Measurements from ENCODE around the gene SPATC1L. TPM values are rescaled to one million over a fixed set of nuclear protein-coding genes. Genes with fewer than 3 reads are reported as not detected.
"Not testable (repeated sequence)": the region's sequence is repeated elsewhere in the genome, so short reads cannot be mapped to it uniquely, and the experiment has no call there.

SPATC1L gene
- total RNA-seq, 1 experiment from 2014 or later, result 4.3 TPM

DNA sequence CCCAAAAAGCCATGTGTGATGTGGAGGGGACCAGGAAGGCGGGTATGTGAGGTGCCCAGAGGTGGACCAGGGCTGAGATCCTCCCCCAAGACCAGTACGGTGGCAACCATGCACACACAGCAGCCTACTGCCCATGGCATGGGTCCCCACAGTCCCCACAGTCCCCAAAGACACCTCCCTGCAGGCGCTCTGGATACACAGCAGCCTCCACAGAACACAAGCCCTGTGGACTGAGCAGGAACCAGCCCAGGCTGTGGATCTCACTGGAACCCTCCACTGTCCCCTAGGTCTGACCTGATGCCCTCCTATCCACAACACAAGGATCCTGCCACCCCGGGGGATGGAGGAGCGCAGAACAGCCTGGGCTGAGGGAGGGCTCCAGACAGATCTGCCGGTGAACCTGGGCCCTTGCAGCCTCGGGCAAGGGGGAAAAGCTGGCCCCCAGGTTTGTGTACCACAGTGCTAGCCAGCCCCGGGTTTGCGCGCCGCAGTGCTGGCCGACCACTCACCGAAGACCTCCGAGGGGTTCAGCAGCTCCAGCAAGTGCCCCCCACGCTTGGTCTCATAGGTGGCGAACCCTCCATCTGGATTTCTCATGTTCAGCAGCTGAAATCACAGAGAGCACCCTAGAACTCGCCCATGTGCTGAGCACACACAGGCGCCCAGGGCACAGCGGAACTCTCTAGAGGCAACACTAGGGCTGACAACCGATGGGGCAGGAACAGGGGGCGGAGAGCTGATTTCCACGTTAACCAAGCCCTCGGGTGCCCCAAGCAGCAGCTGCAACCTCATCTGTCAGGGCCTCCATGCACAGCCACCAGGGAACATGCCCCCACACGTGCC, 22.1 kb upstream of the SPATC1L start:
- no peak for DNase-seq (ENCODE audit: low read depth, low spot score)
- in situ Hi-C loops (cut with HindIII; ENCODE audit: low pct_unique_long_range_greater_than_20kb, low sequenced_read_pairs), result no loop called here

DNA sequence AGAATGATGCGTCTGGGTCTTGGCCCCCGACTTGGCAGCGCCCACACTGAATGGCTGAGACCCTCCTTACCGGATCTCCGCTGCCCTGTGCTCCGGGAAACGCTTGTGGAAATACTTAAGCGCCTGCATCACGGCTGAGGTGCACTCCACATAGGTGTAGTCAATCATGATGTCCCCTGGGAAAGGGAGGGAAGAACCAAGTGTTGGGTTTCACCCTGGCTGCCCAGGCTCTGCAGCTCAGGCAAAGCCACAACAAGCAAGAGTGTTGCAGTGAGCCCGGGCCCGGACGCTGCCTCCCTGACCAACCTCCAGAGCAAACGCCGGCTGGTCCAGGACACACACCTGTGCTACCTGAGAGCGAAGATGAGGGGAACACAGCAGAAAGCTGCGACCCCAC, 21.5 kb upstream of the SPATC1L start:
- no peak for DNase-seq (ENCODE audit: low read depth, low spot score)

DNA sequence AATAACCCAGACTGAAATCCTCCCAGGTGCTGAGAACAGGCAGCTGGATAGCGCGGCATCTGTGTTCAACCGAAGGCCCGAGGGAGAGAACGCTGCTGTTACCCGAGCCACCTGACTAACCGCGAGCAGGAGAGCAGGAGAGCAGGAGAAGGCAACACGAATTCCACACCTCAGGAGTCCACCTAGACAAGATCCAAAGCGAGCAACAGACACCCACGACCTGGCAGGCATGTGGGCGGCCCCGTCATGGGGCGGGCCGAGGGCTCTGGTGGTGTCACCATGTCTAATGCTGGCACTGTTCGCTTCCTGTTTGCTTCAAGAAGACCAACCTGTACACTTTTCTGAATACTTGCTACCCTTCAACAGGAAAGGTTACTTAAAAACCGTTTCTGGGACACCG, 20.9 kb upstream of the SPATC1L start:
- no peak for DNase-seq (ENCODE audit: low read depth, low spot score)
- in situ Hi-C loops (cut with HindIII; ENCODE audit: low pct_unique_long_range_greater_than_20kb, low sequenced_read_pairs), result no loop called here

More for the DNA sequence above, 21.5 kb upstream of the SPATC1L start:
- in situ Hi-C loops (cut with HindIII; ENCODE audit: low pct_unique_long_range_greater_than_20kb, low sequenced_read_pairs), result no loop called here

DNA sequence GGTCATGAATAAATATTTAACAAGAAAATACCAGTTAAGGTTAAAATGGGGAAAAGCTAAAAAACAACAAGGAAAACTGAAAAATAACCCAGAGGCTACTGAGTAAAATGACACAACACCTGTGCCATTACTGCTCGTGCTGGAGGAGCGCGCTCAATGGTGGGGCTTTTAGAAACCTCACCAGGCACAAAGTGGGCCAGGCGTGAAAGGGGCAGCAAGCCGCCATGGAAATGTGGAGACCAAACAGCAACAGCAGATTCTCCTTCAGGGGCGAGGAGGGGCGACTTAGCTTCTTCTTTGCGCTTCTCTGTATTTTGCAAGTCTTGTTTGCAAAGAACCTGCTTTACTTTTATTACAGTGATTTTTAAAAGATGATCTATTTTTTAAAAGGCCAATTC, 18.9 kb upstream of the SPATC1L start:
- in situ Hi-C loops (cut with HindIII; ENCODE audit: low pct_unique_long_range_greater_than_20kb, low sequenced_read_pairs), result no loop called here
- DNase-seq (ENCODE audit: low read depth, low spot score), result no peak

DNA sequence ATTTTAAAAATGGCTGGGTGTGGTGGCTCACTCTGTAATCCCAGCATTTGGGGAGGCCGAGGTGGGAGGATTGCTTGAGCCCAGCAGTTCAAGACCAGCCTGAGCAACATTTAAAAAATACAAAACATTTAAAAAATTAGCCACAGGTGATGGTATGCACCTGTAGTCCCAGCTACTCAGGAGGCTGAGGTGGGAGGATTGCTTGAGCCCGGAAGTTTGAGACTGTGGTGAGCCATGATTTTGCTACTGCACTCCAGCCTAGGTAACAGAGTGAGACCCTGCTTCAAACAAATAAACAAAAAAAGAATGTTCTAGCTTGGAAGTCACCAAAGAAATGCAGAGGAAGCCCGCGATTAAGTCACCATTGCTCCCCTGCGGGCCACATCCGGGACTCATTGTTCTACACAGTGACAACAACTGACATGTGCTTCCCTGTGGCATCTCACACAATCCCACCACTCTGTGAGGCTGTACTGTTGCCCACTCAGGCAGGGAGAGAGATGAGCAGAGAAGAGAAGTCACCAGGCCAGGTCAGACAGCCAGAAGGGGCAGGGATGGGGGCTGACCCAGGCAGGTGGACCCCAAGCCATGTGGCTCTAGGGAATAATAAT, 18.4 kb upstream of the SPATC1L start:
- in situ Hi-C loops (cut with HindIII; ENCODE audit: low pct_unique_long_range_greater_than_20kb, low sequenced_read_pairs), result no loop called here
- DNase-seq (ENCODE audit: low read depth, low spot score), result no peak

DNA sequence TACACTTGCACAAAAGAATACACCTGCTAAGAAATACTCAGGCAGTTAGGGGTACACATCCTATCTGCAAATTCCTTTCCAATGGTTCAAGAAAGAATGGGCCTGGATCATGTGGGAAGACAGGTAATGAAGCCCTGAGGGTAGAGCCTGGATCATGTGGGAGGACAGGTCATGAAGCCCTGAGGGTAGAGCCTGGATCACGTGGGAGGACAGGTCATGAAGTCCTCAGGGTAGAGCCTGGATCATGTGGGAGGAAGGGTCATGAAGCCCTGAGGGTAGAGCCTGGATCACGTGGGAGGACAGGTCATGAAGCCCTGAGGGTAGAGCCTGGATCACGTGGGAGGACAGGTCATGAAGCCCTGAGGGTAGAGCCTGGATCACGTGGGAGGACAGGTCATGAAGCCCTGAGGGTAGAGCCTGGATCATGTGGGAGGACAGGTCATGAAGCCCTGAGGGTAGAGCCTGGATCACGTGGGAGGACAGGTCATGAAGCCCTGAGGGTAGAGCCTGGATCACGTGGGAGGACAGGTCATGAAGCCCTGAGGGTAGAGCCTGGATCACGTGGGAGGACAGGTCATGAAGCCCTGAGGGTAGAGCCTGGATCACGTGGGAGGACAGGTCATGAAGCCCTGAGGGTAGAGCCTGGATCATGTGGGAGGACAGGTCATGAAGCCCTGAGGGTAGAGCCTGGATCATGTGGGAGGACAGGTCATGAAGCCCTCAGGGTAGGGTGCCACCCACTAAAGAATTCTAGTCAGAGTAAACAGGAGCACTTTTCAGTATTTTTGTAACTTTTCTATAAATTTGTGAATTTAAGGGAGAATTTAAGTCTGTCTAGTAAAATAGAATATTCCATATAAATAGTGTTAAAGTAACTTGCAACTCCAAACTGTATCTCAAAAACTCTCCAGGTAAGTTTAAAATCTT, 16.9 kb upstream of the SPATC1L start:
- in situ Hi-C loops (cut with HindIII; ENCODE audit: low pct_unique_long_range_greater_than_20kb, low sequenced_read_pairs); DNase-seq (ENCODE audit: low read depth, low spot score): not testable (repeated sequence)

DNA sequence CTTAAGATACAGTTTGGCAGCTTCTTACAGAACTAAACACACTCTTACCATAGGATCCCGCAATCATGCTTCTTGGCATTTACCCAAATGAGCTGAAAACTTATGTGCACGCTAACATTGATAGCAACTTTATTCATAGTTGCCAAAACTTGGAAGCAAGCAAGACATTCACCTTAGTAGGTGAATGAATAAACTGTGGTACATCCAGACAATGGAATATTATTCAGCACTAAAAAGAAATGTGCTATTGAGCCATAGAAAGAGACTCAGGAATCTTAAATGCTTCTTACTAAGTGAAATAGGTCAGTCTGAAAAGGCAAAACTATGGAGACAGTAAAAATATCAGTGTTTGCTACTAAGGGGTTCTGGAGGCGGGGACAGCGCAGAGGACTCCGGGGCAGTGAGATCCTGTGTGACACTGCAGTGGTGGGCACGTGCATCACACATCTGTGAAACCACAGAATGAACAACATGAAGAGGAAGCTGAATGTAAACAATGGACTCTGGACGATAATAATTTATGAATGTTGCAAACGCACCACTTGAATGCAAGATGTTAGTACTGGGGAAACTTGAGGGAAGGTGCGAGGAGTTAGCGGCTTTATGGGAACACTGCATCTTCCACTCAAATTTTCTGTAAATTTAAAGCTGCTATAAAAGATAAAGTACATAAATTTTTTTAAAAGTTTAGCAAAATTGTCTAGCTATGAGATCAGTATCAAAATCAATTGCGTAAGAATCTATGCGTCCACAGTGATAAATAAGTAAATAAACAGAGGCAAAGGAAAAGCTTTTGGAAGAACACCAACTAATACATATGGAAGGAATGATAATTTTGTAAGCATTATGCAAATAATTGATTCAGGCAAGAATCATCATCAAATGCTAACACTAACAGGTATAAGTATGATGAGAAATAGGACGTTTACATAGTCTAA, 15.4 kb upstream of the SPATC1L start:
- in situ Hi-C loops (cut with HindIII; ENCODE audit: low pct_unique_long_range_greater_than_20kb, low sequenced_read_pairs), result no loop called here
- no peak for DNase-seq (ENCODE audit: low read depth, low spot score)

DNA sequence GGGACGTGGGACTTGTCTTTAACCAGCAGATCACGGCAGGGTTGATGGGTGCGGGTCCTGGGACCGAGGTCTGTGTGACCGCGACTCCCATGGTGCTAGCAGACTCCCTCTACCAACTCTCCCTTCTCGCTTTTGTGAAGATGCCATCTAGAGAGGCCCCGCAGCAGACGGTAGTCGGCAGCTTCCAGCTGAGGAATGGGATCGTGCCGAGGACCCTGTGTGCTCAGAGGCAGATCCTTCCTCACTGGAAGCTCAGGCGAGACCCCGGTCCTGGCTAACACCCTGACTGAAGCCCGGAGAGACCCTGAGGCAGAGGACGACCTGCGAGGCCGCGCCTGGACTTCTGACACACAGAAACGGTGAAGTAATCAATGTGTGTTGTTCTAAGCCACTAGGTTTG, 12.5 kb upstream of the SPATC1L start:
- in situ Hi-C loops (cut with HindIII; ENCODE audit: low pct_unique_long_range_greater_than_20kb, low sequenced_read_pairs), result no loop called here
- DNase-seq (ENCODE audit: low read depth, low spot score), result no peak

DNA sequence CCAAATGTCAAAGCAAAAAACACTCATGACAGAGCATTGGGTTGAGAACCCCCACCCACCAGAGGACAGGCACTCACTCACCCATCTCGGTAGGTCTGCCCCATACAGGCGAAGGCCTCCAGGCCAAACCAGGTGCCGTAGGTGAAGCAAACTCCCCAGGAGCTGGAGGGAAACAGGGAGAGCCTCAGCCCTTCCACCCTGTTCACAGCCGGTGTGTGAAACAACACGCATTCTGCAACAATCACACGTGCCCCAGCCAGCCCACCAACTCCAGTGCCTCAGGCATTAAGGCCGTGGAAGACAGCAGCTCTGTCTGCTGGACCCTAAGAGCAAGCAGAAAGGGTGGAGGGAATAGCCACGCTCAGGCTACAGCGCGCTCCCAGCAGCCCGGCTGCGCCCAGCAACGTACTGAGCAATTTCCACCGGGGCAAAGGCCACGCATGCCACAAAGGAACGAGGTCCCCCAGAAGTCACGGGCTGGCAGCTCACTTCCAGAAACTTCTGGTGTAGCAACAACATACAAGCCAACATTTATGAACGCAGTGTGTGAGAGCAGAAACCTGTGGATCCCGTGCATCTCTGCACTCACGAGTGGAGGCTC, 11.4 kb upstream of the SPATC1L start:
- no peak for DNase-seq (ENCODE audit: low read depth, low spot score)
- in situ Hi-C loops (cut with HindIII; ENCODE audit: low pct_unique_long_range_greater_than_20kb, low sequenced_read_pairs), result no loop called here

DNA sequence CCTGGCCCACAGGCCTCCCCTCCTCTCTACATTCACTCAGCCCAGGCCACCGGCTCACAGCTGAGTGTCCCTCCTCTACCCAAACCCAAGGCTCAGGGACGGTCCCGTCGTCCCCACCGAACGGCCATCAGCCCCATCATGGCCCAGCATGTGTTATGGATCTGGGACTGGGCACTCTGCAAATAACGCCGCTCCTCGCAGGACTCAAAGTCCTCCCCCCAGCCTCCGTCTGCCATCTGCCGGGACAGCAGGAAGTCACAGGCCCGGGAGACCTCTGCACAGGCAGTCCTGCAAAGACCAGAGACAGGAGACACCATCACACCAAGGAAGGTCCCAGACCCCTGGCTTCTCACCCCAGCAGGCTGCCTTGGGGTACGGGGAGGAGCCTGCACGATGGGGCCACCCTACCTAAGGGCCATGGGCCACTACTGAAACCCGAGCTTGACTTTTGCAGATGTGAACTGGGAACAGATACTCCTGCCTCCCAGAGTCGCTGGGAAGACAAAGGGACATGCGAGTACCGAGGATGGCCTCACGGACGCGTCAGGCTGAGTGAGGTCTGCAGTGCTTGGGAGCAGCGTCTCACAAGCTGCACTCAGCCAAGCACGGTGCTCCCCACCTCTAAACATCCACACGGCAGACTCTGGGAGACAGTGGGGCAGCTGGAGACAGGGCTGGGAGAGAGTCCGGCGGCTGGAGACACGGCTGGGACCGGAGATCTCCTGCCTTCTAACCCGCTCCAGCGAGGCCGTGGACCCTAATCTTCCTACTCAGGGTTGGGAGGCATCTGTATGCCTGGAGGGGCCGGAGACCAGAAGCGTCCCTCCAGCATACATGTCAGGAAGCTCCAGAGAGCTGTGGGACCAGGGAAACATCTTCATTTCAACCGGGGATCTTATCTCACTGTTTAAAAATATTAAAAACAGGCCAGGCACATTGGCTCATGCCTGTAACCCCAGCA, 10.4 kb upstream of the SPATC1L start:
- in situ Hi-C loops (cut with HindIII; ENCODE audit: low pct_unique_long_range_greater_than_20kb, low sequenced_read_pairs), result no loop called here

DNA sequence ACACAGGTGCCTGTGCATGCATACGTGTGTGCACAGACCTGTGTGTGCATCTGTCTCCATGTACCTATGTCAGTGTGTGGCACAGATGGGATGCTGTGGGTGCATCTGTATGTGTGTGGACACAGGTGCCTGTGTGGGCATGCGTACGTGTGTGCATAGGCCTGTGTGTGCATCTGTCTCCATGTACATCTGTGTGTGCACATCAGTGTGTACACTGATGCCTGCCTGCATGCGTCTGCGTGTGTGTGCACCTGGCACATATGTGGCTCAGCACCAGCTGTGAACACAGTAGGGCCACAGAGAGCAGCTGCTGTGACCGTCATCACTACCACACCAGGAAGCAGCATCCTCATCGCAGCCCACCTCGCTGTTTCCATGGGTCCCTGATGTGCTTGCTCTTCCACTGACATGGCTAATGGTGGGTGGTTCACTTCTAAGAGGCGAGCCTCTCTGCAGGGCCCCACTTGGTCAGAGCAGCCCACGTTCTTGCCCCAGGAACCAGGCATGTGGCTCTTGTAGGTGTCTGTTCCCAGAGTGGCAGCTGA, 9.6 kb upstream of the SPATC1L start:
- in situ Hi-C loops (cut with HindIII; ENCODE audit: low pct_unique_long_range_greater_than_20kb, low sequenced_read_pairs), result no loop called here
- DNase-seq (ENCODE audit: low read depth, low spot score), result no peak

More for the DNA sequence above, 10.4 kb upstream of the SPATC1L start:
- DNase-seq (ENCODE audit: low read depth, low spot score), result no peak

DNA sequence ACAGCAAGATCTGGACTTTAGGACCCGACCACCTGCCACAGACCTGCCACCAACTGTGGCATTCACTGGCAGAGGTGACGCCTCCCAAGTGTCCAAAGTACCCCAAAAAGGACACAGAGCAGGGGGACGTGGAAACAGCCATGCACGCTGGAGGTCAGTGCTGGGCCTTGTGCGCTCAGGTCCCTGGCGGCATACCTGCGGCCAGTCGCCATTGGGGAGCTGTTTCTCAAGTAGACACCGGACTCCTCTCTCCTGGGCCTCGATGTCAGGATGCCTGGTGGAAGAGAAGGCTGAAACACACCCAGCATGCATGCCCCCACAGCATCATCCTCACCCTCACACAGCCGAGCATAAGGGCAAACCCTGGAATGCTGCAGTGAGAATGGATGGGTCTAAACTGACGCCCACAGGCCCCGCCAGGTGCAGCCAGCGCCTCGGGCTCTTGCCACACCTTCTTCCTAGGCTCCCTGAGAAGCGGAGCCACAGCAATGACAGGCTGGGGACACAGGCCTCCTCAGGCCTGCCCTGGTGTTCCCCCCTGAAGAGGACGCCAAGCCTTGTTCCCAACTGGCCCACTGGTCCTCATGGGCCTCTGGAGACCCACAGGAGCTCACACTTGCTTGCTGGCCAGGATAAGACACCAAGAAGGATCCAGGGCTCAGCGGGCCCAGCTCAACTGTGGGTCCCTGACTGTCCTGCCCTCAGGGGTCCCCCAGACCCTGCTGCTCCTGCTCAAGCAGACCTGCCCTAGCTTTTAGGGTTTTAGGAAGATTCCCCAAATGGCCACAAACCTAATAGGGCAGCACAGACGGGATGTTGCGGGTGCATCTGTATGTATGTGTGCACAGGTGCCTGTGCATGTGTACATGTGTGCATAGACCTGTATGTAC, 7.7 kb upstream of the SPATC1L start:
- DNase-seq (ENCODE audit: low read depth, low spot score), result no peak
- in situ Hi-C loops (cut with HindIII; ENCODE audit: low pct_unique_long_range_greater_than_20kb, low sequenced_read_pairs), result no loop called here

DNA sequence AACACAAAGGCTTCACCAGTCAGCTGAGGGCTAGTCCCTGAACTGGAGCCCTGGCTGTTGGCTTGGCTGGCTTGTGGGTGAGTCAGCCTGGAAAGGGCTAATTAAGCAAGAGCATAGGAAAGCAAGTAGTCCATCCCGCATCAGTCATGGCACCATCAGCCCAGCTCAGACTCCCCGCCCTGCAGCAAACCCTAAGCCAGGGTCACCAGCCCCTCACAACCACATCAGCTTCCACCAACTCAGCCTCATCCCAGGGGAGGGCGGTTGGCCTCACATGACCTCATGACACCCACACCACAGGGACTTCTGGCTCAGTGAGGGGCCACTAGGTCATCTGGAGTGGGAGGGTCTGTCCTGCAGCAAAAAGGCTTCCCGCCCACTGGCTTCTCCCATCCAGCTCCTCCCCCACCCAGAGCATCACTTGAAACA, 7.0 kb upstream of the SPATC1L start:
- no peak for DNase-seq (ENCODE audit: low read depth, low spot score)
- in situ Hi-C loops (cut with HindIII; ENCODE audit: low pct_unique_long_range_greater_than_20kb, low sequenced_read_pairs), result no loop called here

DNA sequence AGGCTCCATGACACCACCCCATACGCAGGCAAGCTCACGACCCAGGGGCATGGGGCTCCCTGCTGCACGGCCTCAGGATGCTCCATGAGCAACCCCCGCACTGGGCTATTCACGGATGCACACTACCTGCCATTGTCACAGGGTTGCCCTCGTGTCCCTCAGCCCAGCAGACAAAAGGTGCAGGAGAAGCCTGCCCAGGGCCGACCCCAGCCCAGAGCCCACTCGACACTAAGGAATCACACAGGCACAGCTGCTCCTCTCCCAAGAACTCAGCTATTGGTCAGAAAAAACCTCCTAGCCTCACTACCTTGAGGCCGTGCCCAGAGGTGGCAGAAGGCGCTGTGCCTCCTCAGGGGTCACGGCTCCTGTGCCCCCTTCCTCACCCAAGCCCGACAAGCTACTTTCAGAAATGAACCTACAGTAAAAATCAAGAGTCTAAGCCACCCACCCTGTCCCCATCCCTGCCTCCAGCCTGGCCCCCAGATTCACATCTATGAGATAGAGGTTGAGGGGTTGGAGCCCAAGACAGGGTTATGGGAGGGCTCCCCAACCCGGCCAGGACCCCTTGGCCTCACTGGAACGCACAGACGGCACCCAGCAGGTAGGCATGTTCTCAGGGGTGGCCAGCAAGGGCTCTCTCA, 6.4 kb upstream of the SPATC1L start:
- in situ Hi-C loops (cut with HindIII; ENCODE audit: low pct_unique_long_range_greater_than_20kb, low sequenced_read_pairs), result no loop called here

More for the DNA sequence above, 6.4 kb upstream of the SPATC1L start:
- DNase-seq (ENCODE audit: low read depth, low spot score), result no peak
